ENCODE results near the gene PLAGL2. TPM values are rescaled to one million over a fixed set of nuclear protein-coding genes. Genes with fewer than 3 reads are reported as not detected.
A peak's percentile ranks its signal among the peaks of the same experiment; 100 is the strongest.
"Not testable (repeated sequence)": the region's sequence is repeated elsewhere in the genome, so short reads cannot be mapped to it uniquely, and the experiment has no call there.

The PLAGL2 gene, protein sequence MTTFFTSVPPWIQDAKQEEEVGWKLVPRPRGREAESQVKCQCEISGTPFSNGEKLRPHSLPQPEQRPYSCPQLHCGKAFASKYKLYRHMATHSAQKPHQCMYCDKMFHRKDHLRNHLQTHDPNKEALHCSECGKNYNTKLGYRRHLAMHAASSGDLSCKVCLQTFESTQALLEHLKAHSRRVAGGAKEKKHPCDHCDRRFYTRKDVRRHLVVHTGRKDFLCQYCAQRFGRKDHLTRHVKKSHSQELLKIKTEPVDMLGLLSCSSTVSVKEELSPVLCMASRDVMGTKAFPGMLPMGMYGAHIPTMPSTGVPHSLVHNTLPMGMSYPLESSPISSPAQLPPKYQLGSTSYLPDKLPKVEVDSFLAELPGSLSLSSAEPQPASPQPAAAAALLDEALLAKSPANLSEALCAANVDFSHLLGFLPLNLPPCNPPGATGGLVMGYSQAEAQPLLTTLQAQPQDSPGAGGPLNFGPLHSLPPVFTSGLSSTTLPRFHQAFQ
- total RNA-seq = 8.3 TPM

GRCh38 chr20:32207626-32208498 is at the start of gene PLAGL2, which contains the start of gene POFUT1:
Gene PLAGL2 (minus strand): TSS chr20:32207743. CDS start chr20:32202178, 5,565 bp downstream.
Gene POFUT1 (plus strand): TSS chr20:32207880. CDS start chr20:32207942, 62 bp downstream.
- DNase-seq (ENCODE audit: low read depth in 2 of 3, low spot score in 2 of 3) = peak; percentile 73 to 88 (median 85)

DNA sequence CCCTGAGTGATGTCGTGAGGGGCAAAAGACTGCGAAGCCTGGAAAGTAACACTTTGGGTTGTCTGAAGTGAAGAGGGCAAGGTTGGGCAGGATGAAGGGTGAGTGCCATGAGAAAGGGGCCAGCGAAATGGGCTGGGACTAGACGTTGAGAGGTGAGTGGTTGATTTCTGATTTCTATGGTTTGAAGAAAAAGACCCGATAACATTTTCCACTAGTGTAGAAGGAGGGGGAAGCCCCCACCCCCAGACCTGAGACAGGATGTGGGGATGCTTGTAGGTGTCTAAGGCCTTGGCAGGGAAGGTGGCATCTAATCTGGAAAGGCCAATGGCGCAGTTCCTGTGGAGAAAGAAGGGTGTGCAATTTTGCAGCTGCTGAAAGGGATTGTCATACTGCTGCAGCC is 44.6 kb upstream of the PLAGL2 start:
- DNase-seq (ENCODE audit: low read depth in 2 of 3, low spot score in 2 of 3) = no peak

DNA sequence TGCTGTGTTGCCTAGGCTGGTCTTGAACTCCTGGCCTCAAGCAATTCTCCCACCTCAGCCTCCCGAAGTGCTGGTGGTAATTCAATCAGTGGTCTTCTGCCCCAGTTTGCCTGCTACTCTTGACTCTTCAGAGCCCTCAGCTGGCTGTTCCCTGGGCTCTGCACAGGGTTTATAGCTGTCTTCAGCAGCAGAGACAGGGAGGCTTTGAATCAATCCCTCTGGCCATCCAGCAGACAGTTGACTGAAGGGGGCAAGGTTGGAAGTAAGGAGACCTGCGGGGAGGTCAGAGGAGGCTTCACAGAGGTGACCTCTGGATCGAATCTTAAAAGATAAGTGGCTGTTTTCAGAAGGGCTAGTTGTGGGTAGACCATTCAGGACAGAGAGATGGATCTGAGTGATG is 43.9 kb upstream of the PLAGL2 start:
- no peak for DNase-seq (ENCODE audit: low read depth in 2 of 3, low spot score in 2 of 3)

DNA sequence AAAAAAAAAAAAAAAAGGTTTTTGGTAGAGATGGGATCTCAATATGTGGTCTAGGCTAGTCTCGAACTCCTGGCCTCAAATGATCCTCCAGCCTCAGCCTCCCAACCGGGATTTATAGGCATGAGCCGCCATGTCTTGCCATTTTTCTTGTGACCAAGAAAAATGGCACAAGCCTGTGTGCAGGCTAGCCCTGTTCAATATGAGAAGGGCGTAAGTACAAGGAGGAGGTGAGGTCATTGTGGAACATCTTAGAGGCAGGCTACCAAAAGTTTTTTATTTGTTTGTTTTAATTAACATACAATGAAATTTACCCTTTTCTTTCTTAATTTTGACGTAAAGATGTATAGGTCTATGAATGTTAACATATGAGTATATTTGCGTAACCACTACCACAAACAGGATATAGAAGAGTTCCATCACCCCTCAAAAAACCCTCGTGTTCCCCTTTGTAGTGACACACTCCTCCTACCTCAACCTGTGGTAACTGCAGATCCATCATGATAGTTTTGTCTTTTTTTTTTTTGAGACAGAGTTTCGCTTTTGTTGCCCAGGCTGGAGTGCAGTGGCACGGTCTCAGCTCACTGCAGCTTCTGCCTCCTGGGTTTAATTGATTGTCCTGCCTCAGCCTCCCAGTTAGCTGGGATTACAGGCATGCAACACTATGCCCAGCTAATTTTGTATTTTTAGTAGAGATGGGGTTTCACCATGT is 41.6 kb upstream of the PLAGL2 start:
- DNase-seq (ENCODE audit: low read depth in 2 of 3, low spot score in 2 of 3) = peak in 2 of 3 donors; percentile 29 to 59

DNA sequence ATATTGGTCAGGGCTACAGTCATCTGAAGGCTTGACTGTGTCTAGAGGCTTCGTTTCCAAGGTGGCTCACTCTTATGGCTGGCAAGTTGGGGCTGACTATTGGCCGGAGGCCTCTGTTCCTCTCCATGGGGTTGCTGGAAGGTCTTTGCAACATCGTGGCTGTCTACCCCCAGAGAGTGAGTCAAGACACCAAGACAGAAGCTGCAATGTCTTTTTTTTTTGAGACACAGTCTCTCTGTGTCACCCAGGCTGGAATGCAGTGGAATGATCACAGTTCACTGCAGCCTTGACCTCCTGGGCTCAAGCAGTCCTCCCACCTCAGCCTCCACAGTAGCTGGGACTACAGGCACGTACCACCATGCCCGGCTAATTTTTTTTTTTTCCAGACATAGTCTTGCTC is 40.5 kb upstream of the PLAGL2 start:
- no peak for DNase-seq (ENCODE audit: low read depth in 2 of 3, low spot score in 2 of 3)

- not testable (repeated sequence) for DNase-seq (ENCODE audit: low read depth in 2 of 3, low spot score in 2 of 3)
These were observed 38.7 kb upstream of the PLAGL2 start for GRCh38 chr20:32246208-32246607.

DNA sequence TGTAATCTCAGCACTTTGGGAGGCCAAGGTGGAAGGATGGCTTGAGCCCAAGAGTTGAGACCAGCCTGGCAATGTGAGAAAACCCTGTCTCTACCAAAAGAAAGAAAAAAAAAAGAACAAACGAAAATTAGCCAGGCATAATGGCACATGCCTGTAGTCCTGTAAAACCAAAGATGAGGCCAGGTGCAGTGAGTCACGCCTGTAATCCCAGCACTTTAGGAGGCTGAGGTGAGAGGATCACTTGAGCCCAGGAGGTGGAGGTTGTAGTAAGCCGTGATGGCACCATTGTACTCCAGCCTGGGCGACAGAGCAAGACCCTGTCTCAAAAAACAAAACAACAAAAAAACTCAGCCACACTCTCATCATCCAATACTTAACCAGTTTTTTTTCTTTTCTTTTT is 37.4 kb upstream of the PLAGL2 start:
- DNase-seq (ENCODE audit: low read depth in 2 of 3, low spot score in 2 of 3) = no peak

DNA sequence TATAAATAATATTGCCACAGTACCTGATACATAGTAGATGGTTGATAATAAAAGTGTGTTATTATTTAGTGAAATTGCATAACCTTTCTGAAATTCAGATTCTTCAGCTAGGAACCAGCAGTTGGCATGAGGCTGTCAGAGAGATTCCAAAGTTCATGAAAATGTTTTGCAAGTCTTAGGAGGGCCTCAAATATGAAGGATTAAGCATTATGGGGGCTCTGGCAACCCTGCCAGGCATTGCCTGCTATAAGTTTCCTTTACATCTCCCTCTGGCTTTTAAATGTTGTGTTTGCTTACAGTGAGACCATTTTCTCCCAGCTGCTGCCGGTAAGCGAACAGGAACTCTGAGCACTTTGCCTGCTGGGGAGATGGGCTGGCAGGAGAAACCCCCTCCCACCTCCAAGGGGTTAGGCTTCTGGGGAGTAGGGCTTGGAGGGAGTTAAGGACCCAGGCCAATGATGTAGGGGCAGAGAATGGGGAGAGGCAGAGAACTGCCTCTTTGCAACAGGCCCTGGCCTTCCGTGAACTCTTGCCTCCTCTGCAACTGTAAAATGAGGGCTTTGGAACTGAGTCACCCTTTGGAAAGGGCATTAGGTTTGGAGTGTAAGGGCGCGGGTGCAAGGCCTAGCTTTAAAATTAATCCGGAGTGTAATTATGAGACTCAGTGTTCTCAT is 36.7 kb upstream of the PLAGL2 start:
- DNase-seq (ENCODE audit: low read depth in 2 of 3, low spot score in 2 of 3) = no peak

DNA sequence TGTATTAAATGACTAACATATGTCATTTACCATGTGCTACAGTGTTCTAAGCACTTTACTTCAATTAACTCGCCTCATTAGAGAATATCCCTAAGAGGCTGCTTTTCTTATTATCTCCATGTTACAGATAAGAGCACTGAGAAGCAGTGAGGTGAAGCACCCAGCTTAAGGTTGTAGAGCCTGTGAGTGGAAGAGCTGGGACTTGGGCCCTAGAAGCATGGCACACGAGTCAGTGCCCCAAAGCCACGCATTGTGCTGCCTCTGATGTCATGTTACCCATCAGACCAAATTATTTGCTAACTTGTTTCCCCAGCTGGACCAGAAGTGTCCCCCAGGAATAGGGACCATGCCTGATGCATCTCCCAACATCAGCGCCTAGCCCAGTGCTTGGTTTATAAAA is 34.3 kb upstream of the PLAGL2 start:
- DNase-seq (ENCODE audit: low read depth in 2 of 3, low spot score in 2 of 3) = no peak

- DNase-seq (ENCODE audit: low read depth in 2 of 3, low spot score in 2 of 3) = no peak
These were observed 32.7 kb upstream of the PLAGL2 start for GRCh38 chr20:32240205-32240604.

DNA sequence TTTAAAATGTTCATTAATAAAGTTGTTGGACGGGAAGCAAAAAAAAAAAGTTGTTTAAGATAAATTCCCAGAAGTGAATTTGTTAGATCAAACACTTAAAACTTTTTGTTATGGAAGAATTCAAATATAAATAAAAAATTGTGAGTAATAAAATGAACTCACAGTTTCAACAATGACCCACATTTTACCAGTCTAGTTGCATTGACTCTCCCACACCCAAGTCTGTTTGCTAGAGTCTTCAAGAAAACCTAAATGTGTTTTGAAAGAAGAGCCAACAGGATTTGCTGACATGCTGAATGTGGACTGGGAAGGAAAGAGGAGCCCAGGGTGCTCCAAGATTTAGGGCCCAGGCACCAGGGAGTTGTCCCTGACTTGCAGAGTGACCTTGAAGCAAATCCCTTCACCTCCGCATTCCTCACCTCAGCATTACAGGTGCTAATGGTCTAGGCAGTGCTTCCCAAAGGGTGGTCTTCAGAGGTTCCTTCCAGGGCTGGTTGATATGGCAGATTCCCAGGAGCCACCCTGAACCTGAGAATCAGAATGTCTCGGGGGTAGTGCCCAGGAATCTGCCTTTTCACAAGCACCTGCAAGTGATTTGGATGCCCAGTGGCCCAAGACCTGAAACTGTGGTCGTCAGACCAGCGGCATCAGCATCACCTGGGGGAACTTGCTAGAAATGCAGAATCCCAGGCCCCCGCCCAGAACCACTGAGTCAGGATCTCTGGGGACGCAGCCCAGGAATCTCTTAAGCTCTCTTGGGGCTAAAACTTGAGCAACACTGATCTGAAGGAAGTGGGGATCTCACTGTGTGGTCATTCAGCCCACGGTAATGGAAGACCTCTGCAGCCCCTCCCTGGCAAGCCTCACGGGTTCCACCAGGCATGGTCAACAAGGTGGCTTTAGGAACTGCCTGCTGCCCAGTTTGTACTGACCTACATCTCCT is 31.2 kb upstream of the PLAGL2 start:
- no peak for DNase-seq (ENCODE audit: low read depth in 2 of 3, low spot score in 2 of 3)

GRCh38 chr20:32237419-32237818 is 29.9 kb upstream of the PLAGL2 start:
- DNase-seq (ENCODE audit: low read depth in 2 of 3, low spot score in 2 of 3) = no peak

DNA sequence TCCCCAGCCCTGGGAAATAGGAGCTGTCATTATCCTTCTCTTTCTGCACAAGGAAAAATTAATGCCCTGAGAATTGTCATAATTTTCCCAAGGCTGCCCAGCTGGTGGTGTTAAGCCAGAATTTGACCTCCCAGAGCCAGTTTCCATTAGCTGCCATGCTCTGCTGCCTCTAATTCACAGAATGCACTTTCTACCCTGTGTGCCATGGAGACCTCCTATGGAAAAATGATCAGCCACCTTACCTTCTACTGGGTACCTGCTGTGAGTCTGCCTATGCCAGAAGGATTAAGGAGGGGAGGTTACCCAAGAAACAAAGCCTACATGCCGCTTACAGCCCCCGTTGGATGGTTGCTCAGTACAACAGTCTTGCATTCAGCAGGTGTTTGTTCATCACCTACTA is 29.3 kb upstream of the PLAGL2 start:
- DNase-seq (ENCODE audit: low read depth in 2 of 3, low spot score in 2 of 3) = no peak

DNA sequence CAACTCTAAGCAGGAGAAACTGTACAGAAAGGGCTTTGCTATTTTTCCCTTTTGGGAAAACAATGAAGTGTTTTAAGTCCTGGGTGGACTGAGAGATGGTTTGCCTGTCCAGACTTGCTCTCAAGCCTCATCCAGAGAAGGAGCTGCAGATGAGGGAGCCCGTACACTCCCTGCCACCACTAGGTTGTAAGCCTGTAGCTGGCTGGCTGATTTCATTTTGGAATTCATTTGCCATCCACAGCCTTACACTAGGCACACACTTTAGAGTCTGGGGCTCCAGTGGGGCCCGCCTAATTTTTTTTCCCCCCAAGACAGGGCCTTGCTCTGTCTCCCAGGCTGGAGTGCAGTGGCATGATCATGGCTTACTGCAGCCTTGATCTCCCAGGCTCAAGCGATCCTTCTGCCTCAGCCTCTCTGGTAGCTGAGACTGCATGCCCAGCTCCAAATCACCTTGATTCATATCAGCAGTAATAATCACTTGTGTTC is 28.5 kb upstream of the PLAGL2 start:
- no peak for DNase-seq (ENCODE audit: low read depth in 2 of 3, low spot score in 2 of 3)

GRCh38 chr20:32235331-32236047 is 27.9 kb upstream of the PLAGL2 start:
- DNase-seq (ENCODE audit: low read depth in 2 of 3, low spot score in 2 of 3) = no peak

DNA sequence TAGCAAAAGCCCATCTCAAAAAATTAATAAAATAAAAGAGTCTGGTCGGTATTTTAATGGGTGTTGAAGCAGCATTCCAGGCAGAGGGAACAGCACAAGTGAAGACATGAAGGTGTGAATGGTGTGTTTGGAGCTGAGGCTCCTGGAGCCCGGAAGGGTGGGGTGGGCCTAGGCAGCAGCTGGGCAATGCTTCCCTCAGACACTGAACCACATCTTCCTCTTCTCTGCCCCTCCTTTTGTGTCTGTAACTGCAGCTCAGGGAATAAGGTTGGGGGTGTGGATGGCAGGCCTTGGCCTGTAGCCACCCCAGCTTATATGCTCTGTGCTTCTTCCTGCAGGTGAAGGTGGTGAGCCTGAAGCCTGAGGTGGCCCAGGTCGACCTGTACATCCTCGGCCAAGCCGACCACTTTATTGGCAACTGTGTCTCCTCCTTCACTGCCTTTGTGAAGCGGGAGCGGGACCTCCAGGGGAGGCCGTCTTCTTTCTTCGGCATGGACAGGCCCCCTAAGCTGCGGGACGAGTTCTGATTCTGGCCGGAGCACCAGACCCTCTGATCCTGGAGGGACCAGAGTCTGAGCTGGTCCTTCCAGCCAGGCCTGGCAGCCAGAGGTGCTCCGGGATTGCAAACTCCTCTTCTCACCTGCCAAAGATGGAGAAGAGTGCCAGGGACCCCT is 26.7 kb upstream of the PLAGL2 start:
- DNase-seq (ENCODE audit: low read depth in 2 of 3, low spot score in 2 of 3) = no peak

- no peak for DNase-seq (ENCODE audit: low read depth in 2 of 3, low spot score in 2 of 3)
These were observed 25.7 kb upstream of the PLAGL2 start for GRCh38 chr20:32233286-32233685.

All from hematopoietic multipotent progenitor cell (in vitro differentiated cells).